GM21576 (cell line): ENCODE results near the gene PCBD2.
"Not testable (repeated sequence)": the region's sequence is repeated elsewhere in the genome, so short reads cannot be mapped to it uniquely, and the experiment has no call there.

ENCODE experiments used
- ATAC-seq: cut with Tn5 transposase; IDR thresholded peaks from one replicate; pipeline ENCODE4 v1.9.1; 2021; ENCODE audit warnings: mild to moderate bottlenecking, moderate library complexity; ENCODE audit not compliant: unreplicated experiment

The PCBD2 gene

GRCh38 chr5:134998068-134998467, 93.1 kb downstream of the PCBD2 start:
- ATAC-seq = not testable (repeated sequence)

GRCh38 chr5:135004376-135004775, 99.4 kb downstream of the PCBD2 start:
- no peak for ATAC-seq

- ATAC-seq = no peak
Observed at GRCh38 chr5:135005076-135005475, 100.1 kb downstream of the PCBD2 start.

GRCh38 chr5:135007305-135007704, 102.4 kb downstream of the PCBD2 start:
- ATAC-seq = no peak

- no peak for ATAC-seq
Observed at GRCh38 chr5:135007749-135008363, 102.9 kb downstream of the PCBD2 start.

- ATAC-seq = no peak
Observed at GRCh38 chr5:135008556-135008955, 103.6 kb downstream of the PCBD2 start.

GRCh38 chr5:135008981-135009735, 104.2 kb downstream of the PCBD2 start:
- ATAC-seq = no peak

- ATAC-seq = no peak
Observed at GRCh38 chr5:135009736-135010501, 105.0 kb downstream of the PCBD2 start.

GRCh38 chr5:135010502-135011354, 105.8 kb downstream of the PCBD2 start:
- ATAC-seq = no peak

- ATAC-seq = no peak
Observed at GRCh38 chr5:135011355-135012032, 106.6 kb downstream of the PCBD2 start.

GRCh38 chr5:135012033-135012588, 107.2 kb downstream of the PCBD2 start:
- ATAC-seq = no peak
